Measurements from ENCODE around the gene EIPR1. TPM values are rescaled to one million over a fixed set of nuclear protein-coding genes. Genes with fewer than 3 reads are reported as not detected.

The EIPR1 gene
- total RNA-seq, 1 experiment from 2014 or later = 36.9 TPM

DNA sequence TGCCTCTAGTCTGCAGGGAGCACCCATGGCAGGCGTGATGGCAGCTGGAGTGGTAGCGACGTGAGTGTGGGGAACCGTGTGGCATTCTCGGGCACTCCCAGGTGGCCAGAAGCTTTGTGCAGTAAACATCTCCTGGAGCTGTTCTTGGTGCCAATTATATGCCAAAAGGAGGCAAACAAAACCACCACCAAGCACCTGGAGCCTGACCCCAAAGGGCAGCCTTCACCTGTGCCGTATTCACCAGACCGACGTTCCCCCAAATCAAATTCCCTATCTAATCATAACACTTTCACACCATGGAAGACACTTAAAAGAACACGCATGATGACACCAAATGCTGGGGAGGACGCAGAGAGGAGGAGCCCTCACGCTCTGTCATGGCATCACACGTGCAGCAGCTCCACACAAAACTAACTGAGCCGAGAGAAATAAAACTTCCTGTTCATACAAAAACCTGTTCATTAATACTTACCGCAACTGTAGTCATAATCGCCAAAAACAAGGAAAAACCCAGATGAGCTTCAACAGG is 123.6 kb downstream of the EIPR1 start:
- no peaks in the 10 kb centered on the region; the same call in 1 of the 2 replicates for H3K36me3 ChIP-seq (ENCODE audit: control insufficient read depth, insufficient read depth, low read length)
- Mint-ChIP-seq H3K27me3 (ENCODE audit: insufficient read depth, unreplicated experiment) (no peaks in the 10 kb centered on the region), H3K4me1 (ENCODE audit: low read depth, unreplicated experiment) (no peaks in the 10 kb centered on the region), H3K9me3 (ENCODE audit: unreplicated experiment) (peaks cover 9% of the 10 kb centered on the region), H3K36me3 (ENCODE audit: insufficient read depth, unreplicated experiment) (peaks cover 10% of the 10 kb centered on the region), H3K4me3 (ENCODE audit: unreplicated experiment) (no peak overlapping the region), H3K27ac (ENCODE audit: unreplicated experiment) (no peak overlapping the region)
- POLR2A ChIA-PET = no interaction called here
- no peaks in the 10 kb centered on the region for H3K27me3 ChIP-seq (replicated peaks; ENCODE audit: control insufficient read depth, insufficient read depth, low read length)
- DNase-seq = no peak
- BruUV-seq (replicated peaks) = no TSS peak
- intact Hi-C loops (cut with micrococcal nuclease; ENCODE audit: unreplicated experiment) = no loop called here
- peaks cover 15% of the 10 kb centered on the region for H3K9me3 ChIP-seq
- H3K4me1 ChIP-seq = no peaks in the 10 kb centered on the region
- H3K4me3 ChIP-seq (ENCODE audit: low read depth, low read length) = no peak overlapping the region
- no peak for TF ChIP-seq CTCF (IDR thresholded peaks at IDR 0.05; ENCODE audit: insufficient read depth in 1 of 2, low read depth in 1 of 2, low read length in 1 of 2, severe bottlenecking in 1 of 2, unreplicated experiment in 1 of 2)
- CTCF ChIA-PET = no interaction called here

DNA sequence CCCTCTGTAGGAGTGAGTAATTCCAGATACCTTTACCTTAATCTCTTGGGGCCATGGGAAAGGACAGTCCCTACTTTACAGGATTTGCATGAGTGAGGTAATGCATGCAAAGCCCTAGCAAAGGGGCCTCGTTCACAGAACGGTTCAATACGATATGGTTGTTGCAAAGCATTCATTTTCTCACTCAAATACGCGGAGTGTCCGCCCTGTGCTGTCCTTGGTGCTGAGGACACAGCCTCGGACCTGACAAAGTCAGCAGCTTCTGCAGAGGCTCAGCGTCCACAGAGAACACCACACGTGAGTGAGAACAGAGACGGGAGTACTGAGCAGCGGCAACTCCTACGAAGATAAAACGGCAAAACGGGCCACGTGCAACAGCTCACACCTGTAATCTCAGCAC is 125.7 kb downstream of the EIPR1 start:
- H3K27ac Mint-ChIP-seq (ENCODE audit: unreplicated experiment) = no peak overlapping the region
- H3K36me3 ChIP-seq (ENCODE audit: control insufficient read depth, insufficient read depth, low read length) = no peaks in the 10 kb centered on the region; the same call in 1 of the 2 replicates
- no peak overlapping the region for H3K4me3 ChIP-seq (ENCODE audit: low read depth, low read length)
- no peaks in the 10 kb centered on the region for H3K4me1 Mint-ChIP-seq (ENCODE audit: low read depth, unreplicated experiment)
- CTCF ChIA-PET = no interaction called here
- intact Hi-C loops (cut with micrococcal nuclease; ENCODE audit: unreplicated experiment) = no loop called here
- H3K9me3 ChIP-seq = peaks cover 15% of the 10 kb centered on the region
- no peak for TF ChIP-seq CTCF (IDR thresholded peaks at IDR 0.05; ENCODE audit: insufficient read depth in 1 of 2, low read depth in 1 of 2, low read length in 1 of 2, severe bottlenecking in 1 of 2, unreplicated experiment in 1 of 2)
- DNase-seq = no peak
- no peak overlapping the region for H3K4me3 Mint-ChIP-seq (ENCODE audit: unreplicated experiment)
- no TSS peak for BruUV-seq (replicated peaks)
- no peaks in the 10 kb centered on the region for H3K27me3 ChIP-seq (replicated peaks; ENCODE audit: control insufficient read depth, insufficient read depth, low read length)
- H3K9me3 Mint-ChIP-seq (ENCODE audit: unreplicated experiment) = peaks cover 16% of the 10 kb centered on the region
- no peaks in the 10 kb centered on the region for H3K4me1 ChIP-seq
- POLR2A ChIA-PET = no interaction called here
- peaks cover 10% of the 10 kb centered on the region for H3K36me3 Mint-ChIP-seq (ENCODE audit: insufficient read depth, unreplicated experiment)
- H3K27me3 Mint-ChIP-seq (ENCODE audit: insufficient read depth, unreplicated experiment) = no peaks in the 10 kb centered on the region

GRCh38 chr2:3249476-3249962 is 128.1 kb downstream of the EIPR1 start:
- no peaks in the 10 kb centered on the region for H3K27me3 ChIP-seq (replicated peaks; ENCODE audit: control insufficient read depth, insufficient read depth, low read length)
- ChIA-PET POLR2A (no interaction called here), CTCF (no interaction called here)
- TF ChIP-seq CTCF (IDR thresholded peaks at IDR 0.05; ENCODE audit: insufficient read depth in 1 of 2, low read depth in 1 of 2, low read length in 1 of 2, severe bottlenecking in 1 of 2, unreplicated experiment in 1 of 2) = no peak
- H3K9me3 Mint-ChIP-seq (ENCODE audit: unreplicated experiment) = peaks cover 16% of the 10 kb centered on the region
- intact Hi-C loops (cut with micrococcal nuclease; ENCODE audit: unreplicated experiment) = no loop called here
- H3K4me3 Mint-ChIP-seq (ENCODE audit: unreplicated experiment) = no peak overlapping the region
- no peaks in the 10 kb centered on the region for H3K4me1 ChIP-seq
- H3K36me3 ChIP-seq (ENCODE audit: control insufficient read depth, insufficient read depth, low read length) = no peaks in the 10 kb centered on the region; the same call in 1 of the 2 replicates
- no TSS peak for BruUV-seq (replicated peaks)
- no peaks in the 10 kb centered on the region for H3K27me3 Mint-ChIP-seq (ENCODE audit: insufficient read depth, unreplicated experiment)
- peaks cover 15% of the 10 kb centered on the region for H3K9me3 ChIP-seq
- H3K4me3 ChIP-seq (ENCODE audit: low read depth, low read length) = no peak overlapping the region
- no peak for DNase-seq
- no peak overlapping the region for H3K27ac Mint-ChIP-seq (ENCODE audit: unreplicated experiment)
- peaks cover 10% of the 10 kb centered on the region for H3K36me3 Mint-ChIP-seq (ENCODE audit: insufficient read depth, unreplicated experiment)
- no peaks in the 10 kb centered on the region for H3K4me1 Mint-ChIP-seq (ENCODE audit: low read depth, unreplicated experiment)
